ENCODE measurements around the gene WDR6.

GRCh38 chr3:48962939-48963338 is 44.3 kb upstream of the WDR6 start:
- no peak for TF ChIP-seq ZNF138 (CRISPR knock-in tag; conservative IDR thresholded peaks at IDR 0.05)
- no peak for TF ChIP-seq CTCF (IDR thresholded peaks at IDR 0.05)
- TF ChIP-seq ZNF232 (CRISPR knock-in tag; IDR thresholded peaks at IDR 0.05) = no peak
- no peak for TF ChIP-seq USF2 (CRISPR knock-in tag; IDR thresholded peaks at IDR 0.05)
- TF ChIP-seq NR3C1 (CRISPR knock-in tag; conservative IDR thresholded peaks at IDR 0.05; ENCODE audit: low read depth) = no peak
- no peak for TF ChIP-seq ESRRA (CRISPR knock-in tag; IDR thresholded peaks at IDR 0.05; ENCODE audit: borderline replicate concordance)
- TF ChIP-seq STAT6 (CRISPR knock-in tag; conservative IDR thresholded peaks at IDR 0.05; ENCODE audit: low read depth) = no peak
- no peak for TF ChIP-seq SP1 (CRISPR knock-in tag; conservative IDR thresholded peaks at IDR 0.05)
- no peak for TF ChIP-seq ZNF121 (CRISPR knock-in tag; IDR thresholded peaks at IDR 0.05)
